Erythroblast (primary cell): ENCODE data around the gene KLC4.

Experiments
- GATA1 ChIP-seq: IDR thresholded peaks from 2 replicates; pipeline ENCODE4 v1.6.1; 2011; ENCODE audit warnings: low read depth, mild to moderate bottlenecking, control low read depth, low read length, moderate library complexity
- POLR2A ChIP-seq: IDR thresholded peaks from 2 replicates; pipeline ENCODE4 v1.6.1; 2011; ENCODE audit warnings: mild to moderate bottlenecking, low read length

DNA sequence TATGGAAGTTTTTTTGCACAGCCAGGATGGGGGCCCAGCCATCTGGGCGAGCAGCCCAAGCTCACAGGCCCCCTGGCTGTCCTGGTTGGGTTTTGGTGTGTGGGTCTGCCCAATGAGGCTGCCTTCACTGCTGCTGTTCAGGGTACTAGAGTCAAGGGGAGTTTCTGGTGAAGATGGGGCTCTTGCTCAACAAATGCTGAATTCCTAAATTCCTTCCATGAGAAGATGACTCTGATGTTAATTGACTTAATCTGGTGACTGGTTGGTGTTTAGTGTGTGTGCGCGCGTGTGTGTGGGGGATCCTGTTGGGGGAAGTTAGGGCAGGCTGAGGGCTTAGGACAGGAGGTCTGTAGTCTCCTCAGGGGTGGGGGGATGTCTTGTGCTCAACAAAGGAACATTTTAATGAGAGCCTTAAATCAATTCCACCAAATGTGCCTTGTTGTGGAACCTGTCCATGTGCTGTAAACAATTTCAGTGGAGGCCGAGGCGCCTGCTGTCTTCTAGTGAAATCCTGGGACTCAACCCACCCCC, 18.6 kb downstream of the KLC4 start:
- no peak for TF ChIP-seq POLR2A
- TF ChIP-seq GATA1 = no peak
